Tibial nerve (tissue), 3 donors: ENCODE measurements around the gene SELENOF.

ENCODE experiments used
- EP300 ChIP-seq, 2 donors: sonication (generic); formaldehyde crosslinking; IDR thresholded peaks; one replicate each; pipeline ENCODE4 v1.6.1; 2017; ENCODE audit warnings: antibody characterized with exemption in 2 of 2, mild to moderate bottlenecking in 1 of 2
- POLR2A ChIP-seq, 2 donors: fragments of 450-650 bp; IDR thresholded peaks; one replicate each; pipeline ENCODE4 v1.6.1; 2017; ENCODE audit warnings: antibody characterized with exemption in 2 of 2, mild to moderate bottlenecking in 2 of 2, moderate library complexity in 2 of 2

GRCh38 chr1:86860020-86860419 is 53.9 kb downstream of the SELENOF start:
- no peak for TF ChIP-seq EP300 (IDR thresholded peaks at IDR 0.05)
- TF ChIP-seq POLR2A (IDR thresholded peaks at IDR 0.05), result no peak
